Activated T-cell treated with anti-CD3 and anti-CD28 coated beads, Interleukin-2, amount 50 U/mL, for 72 hours (primary cell): Measurements from ENCODE around the gene CDNF. TPM values are rescaled to one million over a fixed set of nuclear protein-coding genes. Genes with fewer than 3 reads are reported as not detected.
A peak's percentile ranks its signal among the peaks of the same experiment; 100 is the strongest.

Experiments
- ATAC-seq, 2 donors: fragments of 150-1000 bp; cut with Tn5 transposase; replicated peaks in 1 of 2; 2 replicates each; pipeline ENCODE4 v1.10.0; 2021; ENCODE audit warnings: moderate library complexity in 2 of 2, mild to moderate bottlenecking in 1 of 2
- DNase-seq, 2 donors: peaks; one replicate each; pipeline ENCODE4 v3.0.0; 2021 to 2022; ENCODE audit warnings: mixed read lengths in 1 of 2
- H3K27ac Mint-ChIP-seq: one replicate; pipeline ENCODE4 v1.8.0; 2022; ENCODE audit warnings: mild to moderate bottlenecking, moderate library complexity, mixed read lengths
- H3K27me3 Mint-ChIP-seq: one replicate; pipeline ENCODE4 v1.8.0; 2022; ENCODE audit warnings: low read depth, mixed read lengths
- H3K36me3 Mint-ChIP-seq, 2 donors: one replicate each; pipeline ENCODE4 v1.8.0; 2022; ENCODE audit warnings: mixed read lengths in 2 of 2, mild to moderate bottlenecking in 1 of 2; ENCODE audit not compliant: insufficient read depth in 2 of 2
- H3K4me1 Mint-ChIP-seq: one replicate; pipeline ENCODE4 v1.8.0; 2022; ENCODE audit warnings: low read depth, mixed read lengths
- H3K4me3 Mint-ChIP-seq, 2 donors: one replicate each; pipeline ENCODE4 v1.8.0; 2022; ENCODE audit warnings: mild to moderate bottlenecking in 2 of 2, mixed read lengths in 2 of 2, moderate library complexity in 2 of 2
- H3K9me3 Mint-ChIP-seq, 2 donors: one replicate each; pipeline ENCODE4 v1.8.0; 2022; ENCODE audit warnings: mixed read lengths in 2 of 2
- total RNA-seq, 2 donors: library from RNA; stranded (reverse); gene quantifications; one replicate each; pipeline ENCODE4 v1.2.3, GENCODE V29; 2022

Gene CDNF
- total RNA-seq, 2 donors from 2014 or later, result 2.9 to 3.2 TPM

GRCh38 chr10:14859775-14860174 lies 21.9 kb upstream of the CDNF start:
- H3K9me3 Mint-ChIP-seq, result no peaks in the 10 kb centered on the region
- no peaks in the 10 kb centered on the region for H3K4me1 Mint-ChIP-seq
- no peak for DNase-seq
- H3K4me3 Mint-ChIP-seq, result no peak overlapping the region
- peaks cover 12 to 25% of the 10 kb centered on the region in 2 donors for H3K36me3 Mint-ChIP-seq
- ATAC-seq, result no peak
- no peaks in the 10 kb centered on the region for H3K27me3 Mint-ChIP-seq
- no peak overlapping the region for H3K27ac Mint-ChIP-seq

DNA sequence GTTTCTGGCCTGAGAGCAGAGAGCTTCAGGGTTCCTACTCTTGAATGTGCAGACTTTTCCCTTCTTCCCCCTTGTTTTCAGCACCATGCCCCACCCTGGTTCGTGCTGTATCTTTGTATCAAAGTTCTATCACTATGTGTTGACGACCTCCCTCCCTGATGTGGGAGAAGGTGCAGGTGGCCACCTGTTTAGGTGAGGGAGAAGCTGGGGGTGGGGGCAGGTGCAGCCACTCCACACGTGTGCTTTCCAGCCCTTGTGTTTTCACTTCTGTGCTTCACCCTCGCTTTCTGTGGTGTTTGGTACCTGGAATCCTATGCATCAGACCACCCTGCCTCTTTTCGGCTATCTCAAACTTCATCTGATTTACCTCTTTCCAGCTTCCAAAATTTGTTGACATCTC lies 21.2 kb upstream of the CDNF start:
- Mint-ChIP-seq H3K27ac (no peak overlapping the region), H3K4me3 (no peak overlapping the region), H3K9me3 (no peaks in the 10 kb centered on the region), H3K36me3 (peaks cover 15 to 27% of the 10 kb centered on the region in 2 donors), H3K4me1 (no peaks in the 10 kb centered on the region), H3K27me3 (no peaks in the 10 kb centered on the region)
- ATAC-seq, result no peak
- DNase-seq, result no peak

DNA sequence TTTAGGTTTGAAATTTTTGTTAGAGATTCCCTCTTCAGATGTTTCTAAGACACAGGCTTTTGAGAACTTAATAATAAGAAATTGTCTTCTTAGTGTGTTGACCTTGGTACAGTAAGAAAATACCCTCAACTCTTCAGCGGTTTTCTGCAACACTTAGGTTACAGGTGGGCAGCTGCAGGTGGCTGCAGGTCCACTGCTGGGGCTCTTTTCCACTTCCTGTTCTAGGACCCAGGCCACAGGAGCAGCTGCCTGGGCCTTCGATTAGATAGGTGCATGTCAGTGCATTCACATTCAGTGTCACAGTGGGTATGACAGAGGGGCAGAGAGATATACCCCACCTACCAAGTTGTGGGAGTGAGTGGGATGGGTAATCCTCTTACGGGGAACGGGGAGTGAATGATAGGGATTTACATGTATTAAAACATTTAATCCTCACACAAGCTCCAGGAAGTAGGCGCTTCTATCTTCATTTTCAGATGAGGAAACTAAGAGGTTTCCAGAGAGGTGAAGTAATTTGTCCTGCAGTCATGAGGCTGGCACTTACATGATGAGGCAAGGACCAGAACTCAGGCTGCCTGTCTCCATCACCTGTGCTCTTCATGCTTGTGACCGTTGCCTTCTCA lies 20.6 kb upstream of the CDNF start:
- Mint-ChIP-seq H3K36me3 (peaks cover 15 to 29% of the 10 kb centered on the region in 2 donors), H3K27me3 (no peaks in the 10 kb centered on the region), H3K9me3 (no peaks in the 10 kb centered on the region), H3K4me1 (no peaks in the 10 kb centered on the region), H3K27ac (no peak overlapping the region), H3K4me3 (no peak overlapping the region)
- DNase-seq, result no peak
- no peak for ATAC-seq

- Mint-ChIP-seq H3K27me3 (no peaks in the 10 kb centered on the region), H3K9me3 (no peaks in the 10 kb centered on the region), H3K4me1 (no peaks in the 10 kb centered on the region), H3K4me3 (no peak overlapping the region), H3K36me3 (peaks cover 10 to 22% of the 10 kb centered on the region in 2 donors), H3K27ac (peak overlapping the region; percentile 63)
- ATAC-seq, result no peak
- no peak for DNase-seq
Measured at GRCh38 chr10:14855453-14855852, 17.6 kb upstream of the CDNF start.

DNA sequence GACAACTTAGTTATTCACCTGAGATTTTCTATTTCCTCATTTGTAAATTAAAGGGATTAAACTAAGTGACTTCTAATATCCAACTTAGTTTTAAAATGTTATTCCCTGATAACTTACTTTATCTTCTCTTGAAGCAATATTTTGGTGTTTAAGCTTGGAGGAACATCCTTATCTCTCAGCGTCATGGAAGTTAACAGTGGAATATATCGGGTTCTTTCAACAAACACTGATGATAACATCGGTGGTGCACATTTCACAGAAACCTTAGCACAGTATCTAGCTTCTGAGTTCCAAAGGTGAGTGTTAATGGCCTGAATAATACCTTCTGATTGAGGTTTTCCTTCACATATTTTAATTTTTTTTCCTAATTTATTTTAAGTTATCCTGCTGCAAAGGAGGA lies 14.4 kb upstream of the CDNF start:
- no peak for ATAC-seq
- H3K4me1 Mint-ChIP-seq, result no peaks in the 10 kb centered on the region
- no peak overlapping the region for H3K27ac Mint-ChIP-seq
- H3K4me3 Mint-ChIP-seq, result no peak overlapping the region
- H3K36me3 Mint-ChIP-seq, result peaks cover 4 to 18% of the 10 kb centered on the region in 2 donors
- no peak for DNase-seq
- H3K9me3 Mint-ChIP-seq, result no peaks in the 10 kb centered on the region
- no peaks in the 10 kb centered on the region for H3K27me3 Mint-ChIP-seq

GRCh38 chr10:14844948-14845347 lies 7.1 kb upstream of the CDNF start:
- no peak overlapping the region for H3K4me3 Mint-ChIP-seq
- ATAC-seq (no peak), DNase-seq (no peak)
- H3K36me3 Mint-ChIP-seq, result peaks cover 4 to 27% of the 10 kb centered on the region in 2 donors
- H3K27me3 Mint-ChIP-seq, result no peaks in the 10 kb centered on the region
- peaks cover 11% of the 10 kb centered on the region for H3K4me1 Mint-ChIP-seq
- H3K9me3 Mint-ChIP-seq, result no peaks in the 10 kb centered on the region
- H3K27ac Mint-ChIP-seq, result peak overlapping the region; percentile 76

- H3K27me3 Mint-ChIP-seq, result no peaks in the 10 kb centered on the region
- DNase-seq, result no peak
- ATAC-seq, result no peak
- no peaks in the 10 kb centered on the region for H3K9me3 Mint-ChIP-seq
- H3K4me3 Mint-ChIP-seq, result no peak overlapping the region
- H3K4me1 Mint-ChIP-seq, result peaks cover 22% of the 10 kb centered on the region
- peaks cover 8 to 24% of the 10 kb centered on the region in 2 donors for H3K36me3 Mint-ChIP-seq
- H3K27ac Mint-ChIP-seq, result no peak overlapping the region
Measured at GRCh38 chr10:14843327-14843988, 5.6 kb upstream of the CDNF start.

GRCh38 chr10:14840178-14840577 lies 2.3 kb upstream of the CDNF start:
- H3K9me3 Mint-ChIP-seq, result no peaks in the 10 kb centered on the region
- H3K27me3 Mint-ChIP-seq, result no peaks in the 10 kb centered on the region
- H3K4me1 Mint-ChIP-seq, result peaks cover 29% of the 10 kb centered on the region
- H3K4me3 Mint-ChIP-seq, result peak overlapping the region; percentile 84 to 96
- H3K27ac Mint-ChIP-seq, result peak overlapping the region; percentile 15
- peaks cover 10 to 22% of the 10 kb centered on the region in 2 donors for H3K36me3 Mint-ChIP-seq
- ATAC-seq, result no peak
- DNase-seq, result no peak

DNA sequence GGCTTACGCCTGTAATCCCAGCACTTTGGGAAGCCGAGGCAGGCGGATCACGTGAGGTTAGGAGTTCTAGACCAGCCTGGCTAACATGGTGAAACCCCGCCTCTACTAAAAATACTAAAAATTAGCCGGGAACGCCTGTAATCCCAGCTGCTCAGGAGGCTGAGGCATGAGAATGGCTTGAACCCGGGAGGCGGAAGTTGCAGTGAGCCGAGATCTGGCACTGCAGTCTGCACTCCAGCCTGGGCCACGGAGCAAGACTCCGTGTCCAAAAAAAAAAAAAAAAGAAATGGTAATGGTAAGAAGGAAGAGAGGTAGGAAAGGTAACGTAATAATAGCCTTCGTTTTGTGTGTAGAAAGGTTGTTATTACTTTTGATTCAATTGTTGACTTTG lies 1.5 kb upstream of the CDNF start:
- no peak for ATAC-seq
- H3K27ac Mint-ChIP-seq, result peak overlapping the region; percentile 25
- H3K4me1 Mint-ChIP-seq, result peaks cover 26% of the 10 kb centered on the region
- H3K4me3 Mint-ChIP-seq, result peak overlapping the region; percentile 84 to 96
- DNase-seq, result no peak
- peaks cover 9 to 16% of the 10 kb centered on the region in 2 donors for H3K36me3 Mint-ChIP-seq
- H3K27me3 Mint-ChIP-seq, result no peaks in the 10 kb centered on the region
- H3K9me3 Mint-ChIP-seq, result no peaks in the 10 kb centered on the region

DNA sequence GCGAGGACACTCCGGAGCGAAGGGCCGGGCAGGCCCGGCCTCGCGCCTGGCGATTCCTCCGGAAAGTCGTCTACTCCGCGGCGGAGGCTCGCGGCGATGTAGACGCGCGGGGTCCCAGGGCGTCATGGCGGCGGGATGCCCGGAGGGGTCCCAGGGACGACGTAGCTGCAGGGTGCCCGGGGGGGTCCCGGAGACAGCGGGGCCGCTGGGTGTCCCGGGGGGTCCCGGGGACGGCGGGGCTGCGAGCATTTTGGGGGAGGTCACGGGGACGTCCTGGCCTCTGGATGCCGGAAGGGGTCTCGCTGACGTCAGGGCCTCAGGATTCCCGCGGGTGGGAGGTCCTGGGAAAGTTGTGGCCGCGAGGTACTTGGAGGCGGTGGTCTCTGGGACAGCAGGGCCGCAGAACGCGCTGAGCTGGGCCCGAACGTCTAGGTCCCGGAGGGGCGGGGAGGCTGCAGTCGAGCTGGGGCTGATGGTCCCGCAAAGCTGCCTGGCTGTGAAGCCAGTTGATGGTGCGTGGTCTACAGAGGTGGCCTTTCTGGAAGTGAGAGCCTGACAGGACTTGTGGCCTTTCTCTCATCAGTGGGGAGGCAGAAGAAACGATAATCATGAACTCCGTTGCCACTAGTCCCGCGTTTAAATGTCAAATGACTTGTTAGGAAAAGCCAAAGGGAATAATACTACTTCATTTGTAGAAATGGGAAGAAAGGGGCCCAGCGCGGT lies 906 bp upstream of the CDNF start:
- H3K36me3 Mint-ChIP-seq, result peaks cover 9 to 16% of the 10 kb centered on the region in 2 donors
- H3K27ac Mint-ChIP-seq, result peak overlapping the region; percentile 78
- no peak for ATAC-seq

GRCh38 chr10:14837003-14837756 lies 657 bp downstream of the CDNF start:
- Mint-ChIP-seq H3K4me1 (peaks cover 26% of the 10 kb centered on the region), H3K27me3 (no peaks in the 10 kb centered on the region), H3K9me3 (no peaks in the 10 kb centered on the region), H3K27ac (peak overlapping the region; percentile 78), H3K4me3 (peak overlapping the region; percentile 84 to 96), H3K36me3 (peaks cover 7 to 14% of the 10 kb centered on the region in 2 donors)
- DNase-seq (no peak), ATAC-seq (no peak)

More for the DNA sequence above, 906 bp upstream of the CDNF start:
- peak; percentile 30 to 41 for DNase-seq
- Mint-ChIP-seq H3K9me3 (no peaks in the 10 kb centered on the region), H3K27me3 (no peaks in the 10 kb centered on the region), H3K4me3 (peak overlapping the region; percentile 84 to 96), H3K4me1 (peaks cover 26% of the 10 kb centered on the region)

DNA sequence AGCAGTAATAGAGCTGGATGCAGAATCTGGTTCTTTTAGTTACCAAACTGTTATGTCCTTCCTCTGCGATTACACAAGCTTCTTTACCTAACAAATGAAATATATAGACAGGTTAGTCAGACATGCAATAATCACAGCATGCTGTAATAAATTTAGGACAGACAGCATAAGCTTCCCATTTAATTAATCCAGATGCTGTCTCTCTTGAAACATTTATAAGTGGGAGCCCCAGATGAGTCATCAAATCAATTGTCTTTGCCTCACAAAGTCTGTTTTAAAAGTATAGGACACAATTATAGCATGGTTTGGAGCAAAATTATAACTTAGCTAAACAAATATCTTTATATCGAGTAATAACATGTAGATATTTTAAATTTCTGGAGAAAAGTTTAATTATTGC lies 1.6 kb downstream of the CDNF start:
- Mint-ChIP-seq H3K27me3 (no peaks in the 10 kb centered on the region), H3K4me1 (peaks cover 26% of the 10 kb centered on the region), H3K36me3 (peaks cover 7 to 10% of the 10 kb centered on the region in 2 donors), H3K9me3 (no peaks in the 10 kb centered on the region), H3K4me3 (peak overlapping the region in 1 of 2 donors; percentile 96), H3K27ac (no peak overlapping the region)
- DNase-seq (no peak), ATAC-seq (no peak)

- H3K4me3 Mint-ChIP-seq, result no peak overlapping the region
- no peaks in the 10 kb centered on the region for H3K9me3 Mint-ChIP-seq
- H3K27ac Mint-ChIP-seq, result no peak overlapping the region
- DNase-seq (no peak), ATAC-seq (no peak)
- H3K27me3 Mint-ChIP-seq, result no peaks in the 10 kb centered on the region
- peaks cover 7% of the 10 kb centered on the region for H3K4me1 Mint-ChIP-seq
- H3K36me3 Mint-ChIP-seq, result peaks cover 0 to 2% of the 10 kb centered on the region in 2 donors
Measured at GRCh38 chr10:14833106-14833505, 4.7 kb downstream of the CDNF start.
